HCT116 (cell line): ENCODE data around the gene MSMP. TPM values are rescaled to one million over a fixed set of nuclear protein-coding genes. Genes with fewer than 3 reads are reported as not detected.

Experiments used
- ATAC-seq: fragments of 200-7000 bp; cut with Tn5 transposase; 2 replicates; pipeline ENCODE4 v1.9.1; 2020; ENCODE audit warnings: mild to moderate bottlenecking, moderate library complexity
- BruUV-seq: library from RNA; stranded (reverse); fragments of 400-500 nt; replicated peaks from 2 replicates; lab custom pipeline; 2021; lab: Mats Ljungman, UMichigan
- CTCF ChIA-PET: fragments of 300-600 bp; sonication (Branson Sonifier 250); formaldehyde crosslinking; loops from one replicate; lab custom pipeline; 2021; ENCODE audit warnings: antibody characterized with exemption; lab: Charles Lee
- POLR2A ChIA-PET: fragments of 300-600, 350-600 bp; sonication (Branson Sonifier 250); formaldehyde crosslinking; loops from one replicate; lab custom pipeline; 2021; ENCODE audit warnings: antibody characterized with exemption; lab: Charles Lee
- RAD21 ChIA-PET, 2 experiments: fragments of 300-600 bp; sonication (Branson Sonifier 250); formaldehyde crosslinking; loops; one replicate each; lab custom pipeline; 2023; ENCODE audit warnings: low total read pairs in 2 of 2; ENCODE audit not compliant: uncharacterized antibody in 2 of 2, unreplicated experiment in 2 of 2, low non-redundant PET in 1 of 2; lab: Charles Lee
- DNase-seq: peaks from one replicate; pipeline ENCODE4 v3.0.0-alpha.2; 2010; ENCODE audit warnings: low read depth, low spot score
- H2AFZ ChIP-seq: fragments of 200-600 bp; shearing (Covaris generic), sonication (generic); 2 replicates; pipeline ENCODE4 v1.6.1; 2017; ENCODE audit warnings: low read depth, mixed run types, mixed read lengths, antibody characterized with exemption, low read length; ENCODE audit not compliant: poor library complexity, severe bottlenecking
- H3K27ac ChIP-seq: 2 replicates; pipeline ENCODE4 v1.5.1; 2012; ENCODE audit warnings: low read depth, low read length
- H3K27me3 ChIP-seq: fragments of 200-600 bp; sonication (generic); 2 replicates; pipeline ENCODE4 v1.6.1; 2016; ENCODE audit warnings: mixed run types, low read length, mixed read lengths; ENCODE audit not compliant: insufficient read depth
- H3K36me3 ChIP-seq, 2 experiments: fragments of 200-500 bp in 1 of 2; fragments of 200-600 bp in 1 of 2; sonication (Bioruptor generic) in 1 of 2; sonication (generic) in 1 of 2; 2 replicates each; pipeline versions ENCODE4 v1.5.1 to v1.6.1; 2014 to 2016; ENCODE audit warnings: low read length in 2 of 2, inconsistent platforms in 1 of 2, mixed read lengths in 1 of 2, mixed run types in 1 of 2; ENCODE audit not compliant: insufficient read depth in 2 of 2, control insufficient read depth in 1 of 2
- H3K4me1 ChIP-seq, 2 experiments: fragments of 200-600 bp in 1 of 2; sonication (generic) in 1 of 2; 2 replicates each; pipeline versions ENCODE4 v1.5.1 to v1.6.1; 2012 to 2017; ENCODE audit warnings: low read length in 2 of 2, inconsistent platforms in 1 of 2, mild to moderate bottlenecking in 1 of 2, mixed read lengths in 1 of 2, mixed run types in 1 of 2, moderate library complexity in 1 of 2; ENCODE audit not compliant: insufficient read depth in 2 of 2, control insufficient read depth in 1 of 2
- H3K4me2 ChIP-seq: fragments of 200-600 bp; sonication (generic); 2 replicates; pipeline ENCODE4 v1.6.1; 2017; ENCODE audit warnings: mixed run types, low read length, mixed read lengths
- H3K4me3 ChIP-seq, 2 experiments: fragments of 200-600 bp in 1 of 2; sonication (generic) in 1 of 2; replicated peaks in 1 of 2; 2 replicates each; pipeline ENCODE4 v1.5.1; 2011 to 2016; ENCODE audit warnings: low read length in 2 of 2, control low read depth in 1 of 2, low read depth in 1 of 2, mild to moderate bottlenecking in 1 of 2, mixed read lengths in 1 of 2, mixed run types in 1 of 2
- H3K79me2 ChIP-seq: fragments of 200-600 bp; sonication (generic); 2 replicates; pipeline ENCODE4 v1.6.1; 2017; ENCODE audit warnings: mild to moderate bottlenecking, mixed run types, low read length, moderate library complexity, mixed read lengths; ENCODE audit not compliant: insufficient read depth
- H3K9ac ChIP-seq: fragments of 200-600 bp; sonication (generic); 2 replicates; pipeline ENCODE4 v1.6.1; 2016; ENCODE audit warnings: low read length, mixed read lengths
- H3K9me2 ChIP-seq: fragments of 200-600 bp; sonication (generic), shearing (Covaris generic); 2 replicates; pipeline ENCODE4 v1.6.1; 2017; ENCODE audit warnings: mixed run types, mild to moderate bottlenecking, moderate library complexity; ENCODE audit not compliant: insufficient read depth
- H3K9me3 ChIP-seq, 2 experiments: fragments of 200-500 bp in 1 of 2; fragments of 200-600 bp in 1 of 2; sonication (Bioruptor generic) in 1 of 2; sonication (generic) in 1 of 2; 2 replicates each; pipeline ENCODE4 v1.6.1; 2014 to 2017; ENCODE audit warnings: low read length in 2 of 2, mixed read lengths in 2 of 2, inconsistent platforms in 1 of 2, low read depth in 1 of 2, mild to moderate bottlenecking in 1 of 2, mixed run types in 1 of 2, moderate library complexity in 1 of 2; ENCODE audit not compliant: control insufficient read depth in 1 of 2, insufficient read depth in 1 of 2
- H4K20me1 ChIP-seq: fragments of 200-600 bp; sonication (generic), shearing (Covaris generic); 2 replicates; pipeline ENCODE4 v1.6.1; 2017; ENCODE audit warnings: mixed run types, mild to moderate bottlenecking, moderate library complexity; ENCODE audit not compliant: insufficient read depth
- CBX3 ChIP-seq: IDR thresholded peaks from 2 replicates; pipeline ENCODE4 v1.6.1; 2012; ENCODE audit warnings: low read depth
- EGR1 ChIP-seq: IDR thresholded peaks from 2 replicates; pipeline ENCODE4 v1.6.1; 2012; ENCODE audit warnings: low read depth
- ELF1 ChIP-seq: IDR thresholded peaks from 2 replicates; pipeline ENCODE4 v1.6.1; 2012; ENCODE audit warnings: low read depth, borderline replicate concordance
- EZH2 ChIP-seq: fragments of 200-600 bp; sonication (generic); IDR thresholded peaks from 2 replicates; pipeline ENCODE4 v1.6.1; 2017; ENCODE audit warnings: antibody characterized with exemption, mixed run types
- JUND ChIP-seq: IDR thresholded peaks from 2 replicates; pipeline ENCODE4 v1.6.1; 2012
- POLR2AphosphoS5 ChIP-seq: IDR thresholded peaks from 2 replicates; pipeline ENCODE4 v1.6.1; 2011; ENCODE audit warnings: mild to moderate bottlenecking, low read depth, low read length, moderate library complexity
- REST ChIP-seq: IDR thresholded peaks from 2 replicates; pipeline ENCODE4 v1.6.1; 2012; ENCODE audit warnings: low read depth
- SP1 ChIP-seq: IDR thresholded peaks from 2 replicates; pipeline ENCODE4 v1.6.1; 2012; ENCODE audit warnings: low read depth
- SRF ChIP-seq: IDR thresholded peaks from 2 replicates; pipeline ENCODE4 v1.6.1; 2012; ENCODE audit warnings: low read depth
- ZFX ChIP-seq: fragments of 450-650 bp; IDR thresholded peaks from 2 replicates; pipeline ENCODE4 v1.6.1; 2017
- ZNF274 ChIP-seq: fragments of 200-500 bp; sonication (Bioruptor generic); IDR thresholded peaks from 2 replicates; pipeline ENCODE4 v1.6.1; 2014; ENCODE audit warnings: mild to moderate bottlenecking, low read depth, low read length, inconsistent platforms
- intact Hi-C: fragments of 100-400 bp; cut with micrococcal nuclease; formaldehyde crosslinking; loops from 2 replicates; pipeline ENCODE4 v1.10.0; 2022
- total RNA-seq: library from RNA; stranded (reverse); gene quantifications from one replicate; pipeline ENCODE4 v1.2.1, GENCODE V29; 2021; ENCODE audit not compliant: unreplicated experiment
- TF ChIP-seq, protein P1 (sequence below): IDR thresholded peaks from 2 replicates; pipeline ENCODE4 v1.6.1; 2011; ENCODE audit warnings: mild to moderate bottlenecking, low read length, moderate library complexity; ENCODE audit not compliant: insufficient replicate concordance; ENCODE audit errors: extremely low read depth
- TF ChIP-seq, protein P2 (sequence below), 3 experiments: fragments of 200-600 bp in 1 of 3; sonication (generic) in 1 of 3; IDR thresholded peaks in 2 of 3; conservative IDR thresholded peaks in 1 of 3; 2 replicates each; pipeline ENCODE4 v1.5.1; 2012 to 2017; ENCODE audit warnings: low read depth in 2 of 3, low read length in 2 of 3, antibody characterized with exemption in 1 of 3, borderline replicate concordance in 1 of 3, control low read depth in 1 of 3, mild to moderate bottlenecking in 1 of 3, mixed read lengths in 1 of 3, mixed run types in 1 of 3, moderate library complexity in 1 of 3; ENCODE audit not compliant: insufficient read depth in 1 of 3

Gene MSMP
- total RNA-seq, 1 experiment from 2014 or later, result 1.2 TPM

DNA sequence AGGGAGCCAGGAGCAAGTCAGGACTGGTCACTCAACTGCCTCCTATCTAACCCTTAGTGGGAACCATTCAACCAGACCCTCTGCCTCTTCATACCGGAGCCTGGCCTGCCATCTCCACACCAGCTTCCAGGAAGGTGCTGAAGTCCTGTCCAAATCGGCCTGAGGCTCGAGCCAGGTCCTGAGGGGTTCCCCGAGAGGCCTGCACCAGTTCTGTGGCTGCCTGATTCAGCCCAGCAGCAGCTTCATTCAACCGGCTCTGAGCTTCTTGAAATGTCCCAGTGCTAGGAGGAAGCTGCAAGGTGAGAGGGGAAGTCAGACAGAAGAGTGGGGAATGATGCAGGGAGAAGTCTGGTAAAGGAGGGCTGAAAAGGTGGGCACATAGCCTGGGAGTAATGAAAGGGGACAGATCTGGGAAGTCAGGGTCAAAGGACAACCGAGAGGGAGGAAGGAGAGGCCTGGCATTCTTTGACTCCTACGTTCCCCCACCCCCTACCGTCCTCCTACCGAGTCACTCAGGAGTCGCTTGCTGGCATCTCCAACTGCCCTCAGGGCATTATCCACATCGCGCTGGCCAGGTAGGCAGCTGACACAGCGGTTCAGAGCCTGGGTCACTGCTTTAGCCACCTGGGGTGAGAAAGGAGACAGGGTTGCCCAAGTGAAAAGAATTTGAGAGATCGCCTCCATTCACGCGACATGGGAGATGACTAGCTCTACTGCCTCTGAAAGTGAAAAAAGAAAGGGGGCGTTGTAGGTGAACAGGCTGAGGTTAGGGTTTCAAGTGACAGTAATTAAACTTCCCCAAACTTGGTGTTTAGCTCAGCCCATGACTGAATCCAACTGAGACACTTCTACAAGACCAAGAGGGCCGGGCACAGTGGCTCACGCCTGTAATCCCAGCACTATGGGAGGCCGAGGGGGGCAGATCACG, 42.3 kb downstream of the MSMP start:
- Histone ChIP-seq H2AFZ (no peak overlapping the region), H3K4me1 (no peaks in the 10 kb centered on the region), H3K9ac (no peak overlapping the region), H3K4me3 (no peak overlapping the region), H3K36me3 (peaks cover 63 to 64% of the 10 kb centered on the region in 2 experiments), H3K27ac (no peak overlapping the region), H3K27me3 (no peaks in the 10 kb centered on the region), H4K20me1 (no peaks in the 10 kb centered on the region), H3K9me2 (no peaks in the 10 kb centered on the region), H3K4me2 (no peak overlapping the region), H3K9me3 (no peaks in the 10 kb centered on the region), H3K79me2 (no peaks in the 10 kb centered on the region)
- DNase-seq, result no peak
- BruUV-seq, result TSS peak; percentile 23
- intact Hi-C loops, result no loop called here
- TF ChIP-seq SP1 (no peak), EGR1 (no peak), POLR2AphosphoS5 (no peak), ELF1 (no peak), SRF (no peak), JUND (no peak), CBX3 (no peak), REST (no peak), EZH2 (no peak), ZFX (no peak), ZNF274 (no peak)
- TF ChIP-seq, protein P1, sequence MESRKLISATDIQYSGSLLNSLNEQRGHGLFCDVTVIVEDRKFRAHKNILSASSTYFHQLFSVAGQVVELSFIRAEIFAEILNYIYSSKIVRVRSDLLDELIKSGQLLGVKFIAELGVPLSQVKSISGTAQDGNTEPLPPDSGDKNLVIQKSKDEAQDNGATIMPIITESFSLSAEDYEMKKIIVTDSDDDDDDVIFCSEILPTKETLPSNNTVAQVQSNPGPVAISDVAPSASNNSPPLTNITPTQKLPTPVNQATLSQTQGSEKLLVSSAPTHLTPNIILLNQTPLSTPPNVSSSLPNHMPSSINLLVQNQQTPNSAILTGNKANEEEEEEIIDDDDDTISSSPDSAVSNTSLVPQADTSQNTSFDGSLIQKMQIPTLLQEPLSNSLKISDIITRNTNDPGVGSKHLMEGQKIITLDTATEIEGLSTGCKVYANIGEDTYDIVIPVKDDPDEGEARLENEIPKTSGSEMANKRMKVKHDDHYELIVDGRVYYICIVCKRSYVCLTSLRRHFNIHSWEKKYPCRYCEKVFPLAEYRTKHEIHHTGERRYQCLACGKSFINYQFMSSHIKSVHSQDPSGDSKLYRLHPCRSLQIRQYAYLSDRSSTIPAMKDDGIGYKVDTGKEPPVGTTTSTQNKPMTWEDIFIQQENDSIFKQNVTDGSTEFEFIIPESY, result no peak
- TF ChIP-seq, protein P2, sequence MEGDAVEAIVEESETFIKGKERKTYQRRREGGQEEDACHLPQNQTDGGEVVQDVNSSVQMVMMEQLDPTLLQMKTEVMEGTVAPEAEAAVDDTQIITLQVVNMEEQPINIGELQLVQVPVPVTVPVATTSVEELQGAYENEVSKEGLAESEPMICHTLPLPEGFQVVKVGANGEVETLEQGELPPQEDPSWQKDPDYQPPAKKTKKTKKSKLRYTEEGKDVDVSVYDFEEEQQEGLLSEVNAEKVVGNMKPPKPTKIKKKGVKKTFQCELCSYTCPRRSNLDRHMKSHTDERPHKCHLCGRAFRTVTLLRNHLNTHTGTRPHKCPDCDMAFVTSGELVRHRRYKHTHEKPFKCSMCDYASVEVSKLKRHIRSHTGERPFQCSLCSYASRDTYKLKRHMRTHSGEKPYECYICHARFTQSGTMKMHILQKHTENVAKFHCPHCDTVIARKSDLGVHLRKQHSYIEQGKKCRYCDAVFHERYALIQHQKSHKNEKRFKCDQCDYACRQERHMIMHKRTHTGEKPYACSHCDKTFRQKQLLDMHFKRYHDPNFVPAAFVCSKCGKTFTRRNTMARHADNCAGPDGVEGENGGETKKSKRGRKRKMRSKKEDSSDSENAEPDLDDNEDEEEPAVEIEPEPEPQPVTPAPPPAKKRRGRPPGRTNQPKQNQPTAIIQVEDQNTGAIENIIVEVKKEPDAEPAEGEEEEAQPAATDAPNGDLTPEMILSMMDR (IDR thresholded peaks at IDR 0.05 in 2 of 3, conservative IDR thresholded peaks at IDR 0.05 in 1 of 3; ENCODE audit: borderline replicate concordance in 1 of 3, insufficient read depth in 1 of 3, low read depth in 2 of 3, low read length in 2 of 3), result no peak
- ChIA-PET CTCF (interaction anchor here (1.3 kb wide), 1 partner anchor 15 kb away, joined by 4 read pairs; no protein-coding TSS in a partner anchor), POLR2A (interaction anchor here (1.1 kb wide), 1 partner anchor 16 kb away, joined by 3 read pairs; no protein-coding TSS in a partner anchor), RAD21 (no interaction called here)
- no peak for ATAC-seq
